Gastroesophageal sphincter (tissue), 4 donors: Measurements from ENCODE around the gene ARHGAP5. TPM values are rescaled to one million over a fixed set of nuclear protein-coding genes. Genes with fewer than 3 reads are reported as not detected.

Source experiments
- ATAC-seq: fragments of 150-250 bp; one replicate; pipeline ENCODE4 v1.9.1; 2016; ENCODE audit warnings: mild to moderate bottlenecking, moderate library complexity
- H3K27ac ChIP-seq, 4 donors: fragments of 200-600 bp; sonication (generic) in 3 of 4; 1 replicate in 3 of 4; 2 replicates in 1 of 4; pipeline ENCODE4 v1.5.1; 2016 to 2019
- H3K27me3 ChIP-seq: fragments of 200-600 bp; sonication (generic); one replicate; pipeline ENCODE4 v1.5.1; 2019
- H3K36me3 ChIP-seq, 2 donors: fragments of 200-600 bp; sonication (generic); one replicate each; pipeline ENCODE4 v1.5.1; 2019; ENCODE audit warnings: control low read depth in 1 of 2
- H3K4me1 ChIP-seq, 3 donors: fragments of 200-600 bp; sonication (generic); 1 replicate in 2 of 3; 2 replicates in 1 of 3; pipeline ENCODE4 v1.5.1; 2016 to 2019; ENCODE audit warnings: control low read depth in 2 of 3
- H3K4me3 ChIP-seq, 2 donors: fragments of 200-600 bp; sonication (generic); one replicate each; pipeline ENCODE4 v1.5.1; 2019; ENCODE audit warnings: mild to moderate bottlenecking in 1 of 2, moderate library complexity in 1 of 2
- H3K9me3 ChIP-seq, 3 donors: fragments of 200-600 bp; sonication (generic); one replicate each; pipeline ENCODE4 v1.5.1; 2017 to 2019; ENCODE audit warnings: control low read depth in 2 of 3
- CTCF ChIP-seq, 4 experiments: fragments of 200-600 bp in 2 of 4; fragments of 450-650 bp in 2 of 4; sonication (generic) in 1 of 4; IDR thresholded peaks; one replicate each; pipeline ENCODE4 v1.5.1; 2017 to 2019; ENCODE audit warnings: antibody characterized with exemption in 4 of 4, mild to moderate bottlenecking in 2 of 4, moderate library complexity in 2 of 4
- EP300 ChIP-seq: sonication (generic); formaldehyde crosslinking; IDR thresholded peaks from one replicate; pipeline ENCODE4 v1.6.1; 2017; ENCODE audit warnings: antibody characterized with exemption, mild to moderate bottlenecking
- POLR2A ChIP-seq, 2 donors: fragments of 450-650 bp; IDR thresholded peaks; one replicate each; pipeline ENCODE4 v1.6.1; 2017; ENCODE audit warnings: antibody characterized with exemption in 2 of 2, mild to moderate bottlenecking in 2 of 2, moderate library complexity in 1 of 2
- POLR2AphosphoS5 ChIP-seq: sonication (generic); formaldehyde crosslinking; IDR thresholded peaks from one replicate; pipeline ENCODE4 v1.6.1; 2017; ENCODE audit warnings: antibody characterized with exemption
- WGBS, 2 donors: methylation state at CpG; one replicate each; pipeline ENCODE4 v1.1.5; 2018; ENCODE audit warnings: low coverage in 1 of 2; 5-methylcytosine and 5-hydroxymethylcytosine counted together
- total RNA-seq, 4 donors: library from RNA; depleted of rRNA; stranded (reverse); fragments of >200 nt; gene quantifications; one replicate each; pipeline ENCODE4 v1.1.0, GENCODE V29; 2016

Gene ARHGAP5
- total RNA-seq, 4 donors from 2014 or later = 196 to 265 (median 239) TPM

GRCh38 chr14:32085182-32085844, 8.2 kb downstream of the ARHGAP5 start:
- no peak overlapping the region for H3K4me3 ChIP-seq
- TF ChIP-seq CTCF (IDR thresholded peaks at IDR 0.05) = no peak
- no peak for TF ChIP-seq EP300
- TF ChIP-seq POLR2AphosphoS5 = no peak
- TF ChIP-seq POLR2A (IDR thresholded peaks at IDR 0.05) = no peak
- no peak for ATAC-seq
- WGBS, 2 donors = 94 to 100% methylated on average over 2 to 3 of the region's 3 CpGs
- H3K9me3 ChIP-seq = no peaks in the 10 kb centered on the region
- H3K36me3 ChIP-seq = no peaks in the 10 kb centered on the region
- H3K27me3 ChIP-seq = no peaks in the 10 kb centered on the region
- no peak overlapping the region for H3K27ac ChIP-seq
- H3K4me1 ChIP-seq = peaks cover 8 to 89% (median 13%) of the 10 kb centered on the region in 3 donors

GRCh38 chr14:32085845-32086383, 8.8 kb downstream of the ARHGAP5 start:
- H3K27me3 ChIP-seq = no peaks in the 10 kb centered on the region
- TF ChIP-seq POLR2A (IDR thresholded peaks at IDR 0.05) (no peak), CTCF (IDR thresholded peaks at IDR 0.05) (no peak), POLR2AphosphoS5 (no peak), EP300 (no peak)
- no peaks in the 10 kb centered on the region for H3K9me3 ChIP-seq
- H3K36me3 ChIP-seq = peaks cover 0 to 5% of the 10 kb centered on the region in 2 donors
- no peak overlapping the region for H3K4me3 ChIP-seq
- ATAC-seq = no peak
- 52 to 53% methylated on average over 2 of the region's 2 CpGs for WGBS, 2 donors
- peaks cover 8 to 87% (median 13%) of the 10 kb centered on the region in 3 donors for H3K4me1 ChIP-seq
- H3K27ac ChIP-seq = no peak overlapping the region

GRCh38 chr14:32087173-32087861, 10.2 kb downstream of the ARHGAP5 start:
- Histone ChIP-seq H3K27me3 (no peaks in the 10 kb centered on the region), H3K9me3 (no peaks in the 10 kb centered on the region), H3K27ac (no peak overlapping the region), H3K36me3 (peaks cover 0 to 18% of the 10 kb centered on the region in 2 donors), H3K4me3 (no peak overlapping the region), H3K4me1 (peaks cover 8 to 74% (median 10%) of the 10 kb centered on the region in 3 donors)
- WGBS, 2 donors = 75 to 92% methylated on average over 2 of the region's 3 CpGs
- TF ChIP-seq POLR2A (IDR thresholded peaks at IDR 0.05) = no peak
- ATAC-seq = no peak

- Histone ChIP-seq H3K36me3 (peaks cover 0 to 24% of the 10 kb centered on the region in 2 donors), H3K9me3 (no peaks in the 10 kb centered on the region), H3K4me1 (peaks cover 8 to 69% (median 10%) of the 10 kb centered on the region in 3 donors), H3K27me3 (no peaks in the 10 kb centered on the region), H3K4me3 (no peak overlapping the region), H3K27ac (no peak overlapping the region)
- no peak for ATAC-seq
- no peak for TF ChIP-seq POLR2A (IDR thresholded peaks at IDR 0.05)
- TF ChIP-seq CTCF (IDR thresholded peaks at IDR 0.05) = no peak
- no peak for TF ChIP-seq EP300
- no peak for TF ChIP-seq POLR2AphosphoS5
- 59 to 73% methylated on average over 2 of the region's 2 CpGs for WGBS, 2 donors
Observed at GRCh38 chr14:32087907-32088306, 10.8 kb downstream of the ARHGAP5 start.

GRCh38 chr14:32090686-32091085, 13.6 kb downstream of the ARHGAP5 start:
- no peak for ATAC-seq
- Histone ChIP-seq H3K27ac (no peak overlapping the region), H3K4me3 (no peak overlapping the region), H3K36me3 (peaks cover 0 to 44% of the 10 kb centered on the region in 2 donors), H3K4me1 (peaks cover 3 to 53% (median 7%) of the 10 kb centered on the region in 3 donors), H3K9me3 (no peaks in the 10 kb centered on the region), H3K27me3 (no peaks in the 10 kb centered on the region)
- TF ChIP-seq POLR2A (IDR thresholded peaks at IDR 0.05) (no peak), POLR2AphosphoS5 (no peak), CTCF (IDR thresholded peaks at IDR 0.05) (no peak), EP300 (no peak)
- WGBS, 2 donors = 76 to 81% methylated on average over 5 to 6 of the region's 6 CpGs
